ENCODE data around the gene EEF1G. TPM values are rescaled to one million over a fixed set of nuclear protein-coding genes. Genes with fewer than 3 reads are reported as not detected.
A peak's percentile ranks its signal among the peaks of the same experiment; 100 is the strongest.

The EEF1G gene
- total RNA-seq, 1 donor from 2014 or later = 2,051 TPM

DNA sequence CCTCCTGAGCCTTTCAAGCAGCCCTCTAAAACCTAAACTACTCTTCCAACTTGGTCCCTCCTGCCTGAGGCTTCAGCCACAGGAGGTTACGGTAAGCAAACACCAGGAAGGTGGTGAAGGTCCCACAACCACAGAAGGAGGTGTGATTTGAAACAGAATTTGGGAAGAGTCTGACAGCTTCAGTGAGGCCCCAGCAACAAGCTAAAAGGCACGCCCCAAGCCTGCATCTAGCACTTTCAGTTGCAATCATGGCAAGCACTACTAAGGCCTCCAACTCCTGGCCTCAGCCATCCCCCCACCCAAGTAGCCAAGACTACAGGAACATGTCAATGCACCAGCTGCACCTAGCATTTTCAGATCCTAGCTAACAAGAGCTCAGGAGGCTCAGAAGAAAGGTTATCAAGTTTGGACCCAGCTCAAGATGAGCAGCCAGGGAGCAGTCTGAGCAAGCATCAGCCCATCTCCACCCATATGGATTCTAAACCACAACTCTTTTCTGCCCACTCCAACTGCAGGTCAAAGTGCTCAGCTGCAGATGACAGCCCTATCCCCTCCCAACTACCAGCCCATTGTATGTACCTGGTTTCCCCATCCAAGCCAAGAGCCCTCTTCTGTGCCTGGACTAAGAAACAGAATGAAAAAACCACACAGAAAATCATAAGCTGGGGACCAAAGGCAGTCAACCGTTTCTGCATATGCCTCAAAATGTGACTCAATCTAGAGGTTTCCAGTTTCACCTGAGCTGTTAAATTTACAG, 16.6 kb downstream of the EEF1G start:
- Mint-ChIP-seq H3K4me1 (ENCODE audit: unreplicated experiment) (peaks cover 77% of the 10 kb centered on the region), H3K9me3 (no peaks in the 10 kb centered on the region), H3K36me3 (peaks cover 33% of the 10 kb centered on the region), H3K27me3 (no peaks in the 10 kb centered on the region), H3K4me3 (peak overlapping the region; percentile 62), H3K27ac (peak overlapping the region; percentile 99)
- TF ChIP-seq, protein P1, sequence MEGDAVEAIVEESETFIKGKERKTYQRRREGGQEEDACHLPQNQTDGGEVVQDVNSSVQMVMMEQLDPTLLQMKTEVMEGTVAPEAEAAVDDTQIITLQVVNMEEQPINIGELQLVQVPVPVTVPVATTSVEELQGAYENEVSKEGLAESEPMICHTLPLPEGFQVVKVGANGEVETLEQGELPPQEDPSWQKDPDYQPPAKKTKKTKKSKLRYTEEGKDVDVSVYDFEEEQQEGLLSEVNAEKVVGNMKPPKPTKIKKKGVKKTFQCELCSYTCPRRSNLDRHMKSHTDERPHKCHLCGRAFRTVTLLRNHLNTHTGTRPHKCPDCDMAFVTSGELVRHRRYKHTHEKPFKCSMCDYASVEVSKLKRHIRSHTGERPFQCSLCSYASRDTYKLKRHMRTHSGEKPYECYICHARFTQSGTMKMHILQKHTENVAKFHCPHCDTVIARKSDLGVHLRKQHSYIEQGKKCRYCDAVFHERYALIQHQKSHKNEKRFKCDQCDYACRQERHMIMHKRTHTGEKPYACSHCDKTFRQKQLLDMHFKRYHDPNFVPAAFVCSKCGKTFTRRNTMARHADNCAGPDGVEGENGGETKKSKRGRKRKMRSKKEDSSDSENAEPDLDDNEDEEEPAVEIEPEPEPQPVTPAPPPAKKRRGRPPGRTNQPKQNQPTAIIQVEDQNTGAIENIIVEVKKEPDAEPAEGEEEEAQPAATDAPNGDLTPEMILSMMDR (conservative IDR thresholded peaks at IDR 0.05) = no peak
- no peak for DNase-seq (ENCODE audit: extremely low spot score, unreplicated experiment)

DNA sequence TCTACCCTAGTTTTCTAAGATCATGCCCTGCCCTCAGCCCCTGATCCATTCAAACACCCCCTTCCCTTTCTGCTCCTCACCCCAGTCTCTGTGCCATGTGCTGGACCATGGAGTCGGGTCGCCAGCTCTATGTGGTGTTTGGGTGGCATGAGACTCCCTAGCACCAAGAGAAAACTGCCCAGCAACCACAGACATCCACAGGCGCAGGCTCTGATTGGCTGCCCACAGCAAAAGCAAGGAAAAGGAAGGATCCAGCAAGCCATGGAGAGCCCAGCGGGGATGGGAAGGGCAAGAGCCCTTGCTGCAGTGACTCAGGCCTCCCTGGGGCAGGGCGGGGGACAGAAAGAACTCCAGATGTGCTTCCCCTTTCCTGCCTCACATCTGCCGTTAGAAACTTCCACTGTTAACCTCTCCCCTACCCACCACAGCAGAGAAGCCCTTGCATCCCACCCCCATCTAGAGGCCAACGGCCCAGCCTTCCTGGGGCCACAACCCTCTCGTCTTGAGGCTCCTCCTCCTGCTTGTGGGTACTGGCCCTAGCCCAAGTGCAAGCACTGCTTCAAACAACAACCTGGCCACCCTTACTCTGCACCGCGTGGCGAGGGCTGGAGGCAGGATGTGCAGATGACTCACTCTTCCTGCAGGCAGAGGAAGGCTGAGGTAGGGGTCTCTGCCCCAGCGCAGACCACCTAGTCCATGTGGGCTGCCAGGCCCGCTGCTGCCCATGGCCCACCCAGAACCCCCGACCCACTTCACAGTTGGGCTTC, 17.4 kb downstream of the EEF1G start:
- Mint-ChIP-seq H3K4me1 (ENCODE audit: unreplicated experiment) (peaks cover 78% of the 10 kb centered on the region), H3K4me3 (peak overlapping the region; percentile 79), H3K9me3 (no peaks in the 10 kb centered on the region), H3K36me3 (peaks cover 29% of the 10 kb centered on the region), H3K27me3 (no peaks in the 10 kb centered on the region), H3K27ac (peak overlapping the region; percentile 99)
- TF ChIP-seq, protein P1 (conservative IDR thresholded peaks at IDR 0.05) = no peak
- peak; percentile 76 for DNase-seq (ENCODE audit: extremely low spot score, unreplicated experiment)

DNA sequence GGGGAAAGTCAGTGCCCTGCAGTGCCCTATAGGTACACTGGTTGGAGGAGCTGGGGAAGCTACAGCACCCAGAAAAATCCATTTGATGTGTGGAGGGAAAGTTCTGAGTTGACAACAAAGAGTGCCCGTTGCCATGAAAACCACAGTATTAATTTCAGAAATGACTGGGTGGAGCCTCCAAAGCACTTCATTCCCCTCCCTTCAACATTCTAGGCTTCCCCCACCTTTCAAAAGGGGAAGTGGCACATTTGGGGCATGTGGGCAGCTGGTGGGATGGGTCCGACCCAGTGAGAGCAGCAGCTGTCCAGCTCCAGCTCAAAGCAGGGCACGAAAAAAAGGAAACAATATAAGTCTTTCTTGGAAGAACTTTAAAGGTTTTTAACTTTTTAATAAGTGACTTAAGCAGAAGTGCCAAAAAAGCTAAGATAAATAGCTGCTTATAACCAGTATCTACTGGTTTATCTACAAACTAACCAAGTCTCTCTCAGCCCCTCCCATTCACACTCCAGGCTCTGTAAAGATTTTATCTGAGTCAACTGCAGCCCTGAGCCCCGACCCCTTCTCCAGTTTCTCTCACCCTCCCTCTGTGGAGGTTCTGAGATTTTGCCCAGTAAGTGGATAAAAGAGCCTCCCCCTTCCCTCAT, 18.1 kb downstream of the EEF1G start:
- Mint-ChIP-seq H3K27me3 (no peaks in the 10 kb centered on the region), H3K4me1 (ENCODE audit: unreplicated experiment) (peaks cover 74% of the 10 kb centered on the region), H3K36me3 (peaks cover 26% of the 10 kb centered on the region), H3K4me3 (peak overlapping the region; percentile 79), H3K9me3 (no peaks in the 10 kb centered on the region), H3K27ac (peak overlapping the region; percentile 99)
- TF ChIP-seq, protein P1 (conservative IDR thresholded peaks at IDR 0.05) = no peak
- no peak for DNase-seq (ENCODE audit: extremely low spot score, unreplicated experiment)

DNA sequence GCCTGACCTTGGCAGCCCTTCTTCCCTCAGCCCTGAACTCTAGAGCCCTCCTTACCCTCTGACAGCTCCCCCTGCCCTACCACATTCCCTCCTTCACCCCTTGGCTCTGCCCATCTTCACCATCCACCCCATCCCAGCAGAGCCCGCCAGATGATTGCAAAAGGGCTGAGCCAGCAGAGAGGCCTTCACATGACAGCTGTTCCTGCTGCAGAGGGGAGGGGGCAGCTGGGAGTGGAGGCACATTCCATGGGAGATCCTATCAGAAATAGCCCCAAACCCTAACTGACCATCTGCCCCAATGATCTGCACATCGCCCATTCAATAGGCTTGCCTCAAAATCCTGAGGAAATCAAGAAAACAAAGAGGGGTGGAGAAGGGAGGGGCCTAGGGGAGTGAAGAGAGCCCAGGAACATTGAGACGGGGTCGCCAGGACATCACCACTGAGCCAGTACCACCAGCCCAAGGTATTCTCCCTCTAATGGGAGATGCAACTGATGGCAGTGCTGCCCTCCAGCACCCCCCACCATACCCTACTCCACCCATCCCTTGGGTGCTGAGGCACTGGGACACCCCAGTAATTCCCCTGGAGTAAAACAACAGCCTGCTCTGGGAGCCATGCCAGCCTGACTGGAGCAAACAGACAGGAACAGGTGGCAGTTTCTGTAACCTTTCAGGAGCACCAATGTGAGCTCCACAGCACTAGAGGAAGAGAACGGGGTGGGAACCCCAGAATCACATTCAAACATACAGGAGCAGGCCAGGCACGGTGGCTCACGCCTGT, 19.1 kb downstream of the EEF1G start:
- H3K27me3 Mint-ChIP-seq = no peaks in the 10 kb centered on the region
- H3K9me3 Mint-ChIP-seq = no peaks in the 10 kb centered on the region
- H3K36me3 Mint-ChIP-seq = peaks cover 17% of the 10 kb centered on the region
- DNase-seq (ENCODE audit: extremely low spot score, unreplicated experiment) = no peak
- H3K27ac Mint-ChIP-seq = peak overlapping the region; percentile 99
- TF ChIP-seq, protein P1 (conservative IDR thresholded peaks at IDR 0.05) = no peak
- peaks cover 63% of the 10 kb centered on the region for H3K4me1 Mint-ChIP-seq (ENCODE audit: unreplicated experiment)
- H3K4me3 Mint-ChIP-seq = peak overlapping the region; percentile 36

DNA sequence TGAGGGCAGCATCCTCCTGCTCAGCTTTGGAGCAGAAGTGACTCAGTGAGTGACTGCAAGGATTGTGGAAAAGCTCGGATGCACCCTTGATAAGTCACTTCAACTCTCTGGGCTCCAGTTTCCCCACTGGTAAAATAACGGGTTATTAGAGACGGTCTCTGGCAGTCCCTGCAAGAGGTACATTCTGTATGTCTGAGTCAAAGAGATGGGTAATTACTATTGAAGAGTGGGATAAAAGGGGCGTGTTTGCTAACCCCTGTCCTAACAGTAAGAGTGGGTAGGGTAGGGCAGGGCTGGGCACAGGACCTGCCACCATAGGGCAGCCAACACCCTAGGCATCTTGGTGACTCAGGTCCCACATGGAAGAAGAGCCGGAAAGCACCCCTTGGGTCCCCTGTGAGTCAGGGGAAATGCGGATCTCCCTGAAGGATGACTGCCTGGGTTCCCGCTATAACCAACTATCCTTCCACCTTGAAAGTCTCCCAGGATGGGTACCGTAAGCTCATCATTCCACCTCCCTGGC, 19.8 kb downstream of the EEF1G start:
- Mint-ChIP-seq H3K36me3 (peaks cover 11% of the 10 kb centered on the region), H3K27ac (peak overlapping the region; percentile 99), H3K9me3 (no peaks in the 10 kb centered on the region), H3K4me3 (peak overlapping the region; percentile 84), H3K27me3 (no peaks in the 10 kb centered on the region), H3K4me1 (ENCODE audit: unreplicated experiment) (peaks cover 59% of the 10 kb centered on the region)
- TF ChIP-seq, protein P1 (conservative IDR thresholded peaks at IDR 0.05) = no peak
- no peak for DNase-seq (ENCODE audit: extremely low spot score, unreplicated experiment)
